GM12801 (cell line): Measurements from ENCODE around the gene MAGI2.

Experiments
- CTCF ChIP-seq: IDR thresholded peaks from one replicate; pipeline ENCODE4 v1.5.1; 2011; ENCODE audit warnings: control low read depth; ENCODE audit not compliant: insufficient read length; ENCODE audit errors: extremely low read depth

MAGI2 gene

GRCh38 chr7:78299088-78299487 is 1154.4 kb downstream of the MAGI2 start:
- no peak for TF ChIP-seq CTCF

GRCh38 chr7:78296644-78297371 is 1156.7 kb downstream of the MAGI2 start:
- TF ChIP-seq CTCF, result no peak

- no peak for TF ChIP-seq CTCF
These were observed 1157.3 kb downstream of the MAGI2 start for GRCh38 chr7:78296046-78296597.

- no peak for TF ChIP-seq CTCF
These were observed 1168.5 kb downstream of the MAGI2 start for GRCh38 chr7:78284945-78285344.

GRCh38 chr7:78280276-78280675 is 1173.2 kb downstream of the MAGI2 start:
- TF ChIP-seq CTCF, result no peak

GRCh38 chr7:78279457-78279856 is 1174.0 kb downstream of the MAGI2 start:
- no peak for TF ChIP-seq CTCF

- TF ChIP-seq CTCF, result no peak
These were observed 1174.4 kb downstream of the MAGI2 start for GRCh38 chr7:78279032-78279431.
